Stomach (tissue), 9 donors: ENCODE results near the gene IFIH1. TPM values are rescaled to one million over a fixed set of nuclear protein-coding genes. Genes with fewer than 3 reads are reported as not detected.

Source experiments
- DNase-seq, 2 donors: peaks; one replicate each; pipeline versions ENCODE4 v3.0.0 to v3.0.0-alpha.2; 2013 to 2019
- H3K27ac ChIP-seq, 5 donors: fragments of 200-600 bp in 4 of 5; sonication (generic) in 4 of 5; one replicate each; pipeline ENCODE4 v1.5.1; 2013 to 2019; ENCODE audit warnings: mild to moderate bottlenecking in 1 of 5, moderate library complexity in 1 of 5
- H3K27me3 ChIP-seq, 3 donors: fragments of 200-600 bp; sonication (generic); one replicate each; pipeline ENCODE4 v1.5.1; 2017 to 2019; ENCODE audit warnings: mixed run types in 1 of 3
- H3K36me3 ChIP-seq, 4 donors: fragments of 200-600 bp; sonication (generic); 1 replicate in 3 of 4; 2 replicates in 1 of 4; pipeline ENCODE4 v1.5.1; 2016 to 2019
- H3K4me1 ChIP-seq, 4 donors: fragments of 200-600 bp; sonication (generic); one replicate each; pipeline ENCODE4 v1.5.1; 2016 to 2019
- H3K4me3 ChIP-seq, 4 donors: fragments of 200-600 bp; sonication (generic) in 3 of 4; one replicate each; pipeline ENCODE4 v1.5.1; 2016 to 2019; ENCODE audit warnings: mild to moderate bottlenecking in 1 of 4
- H3K9me3 ChIP-seq, 4 donors: fragments of 200-600 bp; sonication (generic); one replicate each; pipeline ENCODE4 v1.5.1; 2016 to 2019
- EP300 ChIP-seq: sonication (generic); formaldehyde crosslinking; IDR thresholded peaks from one replicate; pipeline ENCODE4 v1.6.1; 2017; ENCODE audit warnings: antibody characterized with exemption
- POLR2A ChIP-seq, 4 donors: fragments of 450-650 bp; IDR thresholded peaks; one replicate each; pipeline ENCODE4 v1.6.1; 2016; ENCODE audit warnings: antibody characterized with exemption in 4 of 4, control low read depth in 2 of 4, mild to moderate bottlenecking in 1 of 4, moderate library complexity in 1 of 4
- POLR2AphosphoS5 ChIP-seq, 3 donors: sonication (generic); formaldehyde crosslinking; IDR thresholded peaks; one replicate each; pipeline ENCODE4 v1.6.1; 2016; ENCODE audit warnings: antibody characterized with exemption in 3 of 3
- WGBS, 5 donors: extraction: QIAGEN DNeasy Blood & Tissue Kit in 3 of 5; methylation state at CpG; one replicate each; pipeline versions ENCODE4 v1.1.5 to v1.1.7; 2013 to 2018; 5-methylcytosine and 5-hydroxymethylcytosine counted together
- intact Hi-C: fragments of 100-400 bp; cut with DNase I; formaldehyde crosslinking; loops from one replicate; pipeline ENCODE4 v1.15.1; 2023; ENCODE audit warnings: low total_unique reads
- polyA plus RNA-seq, 3 donors: library from polyadenylated mRNA; stranded (reverse); fragments of 200-250 nt; gene quantifications; one replicate each; pipeline ENCODE4 v1.2.3, GENCODE V29; 2013
- total RNA-seq, 5 donors: library from RNA; depleted of rRNA; stranded (reverse); fragments of >200 nt; gene quantifications; one replicate each; pipeline versions ENCODE4 v1.1.0 to v1.2.3, GENCODE V29; 2014 to 2016
- TF ChIP-seq, protein P1 (sequence below), 7 experiments: fragments of 450-650 bp in 4 of 7; fragments of 200-600 bp in 3 of 7; sonication (generic) in 3 of 7; IDR thresholded peaks; one replicate each; pipeline ENCODE4 v1.5.1; 2016 to 2019; ENCODE audit warnings: antibody characterized with exemption in 7 of 7, control low read depth in 2 of 7, mild to moderate bottlenecking in 1 of 7
- donor health status: healthy with polysubstance abuse.
- donor health status: Bipolar disorder and iron deficiency.
- donor health status: healthy.

The IFIH1 gene
- total and polyA plus RNA-seq, 8 donors, result 2.6 to 37.5 (median 10.1) TPM

DNA sequence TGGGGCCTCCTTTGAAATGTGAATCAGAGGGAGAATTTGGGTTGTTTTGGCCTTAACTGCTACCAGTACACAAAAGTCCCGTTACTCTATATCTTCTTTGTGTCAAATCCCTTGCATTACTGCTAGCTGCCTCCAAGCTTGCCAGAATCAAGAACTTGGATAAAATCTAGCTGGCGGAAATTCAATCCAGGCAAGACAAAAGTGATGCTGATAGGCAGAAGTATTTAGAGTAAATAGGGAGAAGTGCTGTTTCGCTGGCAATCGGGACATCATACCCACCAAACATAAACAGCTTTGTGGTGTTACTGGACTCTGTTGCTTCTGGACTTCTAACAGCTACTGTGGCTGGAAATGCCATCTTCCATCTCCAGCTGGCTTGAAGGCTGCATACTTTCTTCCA is 2.5 kb downstream of the IFIH1 start:
- 50 to 71% (median 65%) methylated on average over 4 of the region's 4 CpGs for WGBS, 5 donors
- DNase-seq, result no peak
- TF ChIP-seq POLR2A (IDR thresholded peaks at IDR 0.05) (no peak), POLR2AphosphoS5 (IDR thresholded peaks at IDR 0.05) (no peak)
- H3K27me3 ChIP-seq, result no peaks in the 10 kb centered on the region
- peaks cover 15 to 59% (median 42%) of the 10 kb centered on the region in 4 donors for H3K4me1 ChIP-seq
- H3K27ac ChIP-seq, result peak overlapping the region in 1 of 5 donors; percentile 18
- intact Hi-C loops, result no loop called here
- H3K36me3 ChIP-seq, result no peaks in the 10 kb centered on the region
- H3K4me3 ChIP-seq, result peak overlapping the region in 2 of 4 donors; percentile 75 to 78
- H3K9me3 ChIP-seq, result no peaks in the 10 kb centered on the region

DNA sequence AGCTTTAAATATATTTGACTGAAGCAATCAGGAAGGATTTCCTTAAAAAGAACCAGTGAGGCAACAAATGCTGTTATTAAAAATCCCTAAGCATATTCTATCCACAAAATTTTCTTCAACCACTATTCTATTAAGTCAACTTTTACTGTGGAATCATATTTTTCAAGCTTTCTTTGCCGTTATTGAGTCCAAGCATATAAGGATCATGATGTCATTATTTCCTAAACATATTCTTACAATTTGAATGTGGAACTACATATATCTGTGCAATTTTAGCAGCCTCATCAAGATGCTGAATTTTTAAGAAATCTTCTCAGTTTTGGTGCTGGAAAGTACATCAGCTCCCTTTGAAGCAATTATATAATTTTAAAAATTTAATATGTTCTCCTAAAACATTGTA is 5.6 kb downstream of the IFIH1 start:
- H3K4me3 ChIP-seq, result no peak overlapping the region
- no peak overlapping the region for H3K27ac ChIP-seq
- no peaks in the 10 kb centered on the region for H3K27me3 ChIP-seq
- TF ChIP-seq POLR2A (IDR thresholded peaks at IDR 0.05), result no peak
- no peak for TF ChIP-seq POLR2AphosphoS5 (IDR thresholded peaks at IDR 0.05)
- TF ChIP-seq EP300, result no peak
- TF ChIP-seq, protein P1, sequence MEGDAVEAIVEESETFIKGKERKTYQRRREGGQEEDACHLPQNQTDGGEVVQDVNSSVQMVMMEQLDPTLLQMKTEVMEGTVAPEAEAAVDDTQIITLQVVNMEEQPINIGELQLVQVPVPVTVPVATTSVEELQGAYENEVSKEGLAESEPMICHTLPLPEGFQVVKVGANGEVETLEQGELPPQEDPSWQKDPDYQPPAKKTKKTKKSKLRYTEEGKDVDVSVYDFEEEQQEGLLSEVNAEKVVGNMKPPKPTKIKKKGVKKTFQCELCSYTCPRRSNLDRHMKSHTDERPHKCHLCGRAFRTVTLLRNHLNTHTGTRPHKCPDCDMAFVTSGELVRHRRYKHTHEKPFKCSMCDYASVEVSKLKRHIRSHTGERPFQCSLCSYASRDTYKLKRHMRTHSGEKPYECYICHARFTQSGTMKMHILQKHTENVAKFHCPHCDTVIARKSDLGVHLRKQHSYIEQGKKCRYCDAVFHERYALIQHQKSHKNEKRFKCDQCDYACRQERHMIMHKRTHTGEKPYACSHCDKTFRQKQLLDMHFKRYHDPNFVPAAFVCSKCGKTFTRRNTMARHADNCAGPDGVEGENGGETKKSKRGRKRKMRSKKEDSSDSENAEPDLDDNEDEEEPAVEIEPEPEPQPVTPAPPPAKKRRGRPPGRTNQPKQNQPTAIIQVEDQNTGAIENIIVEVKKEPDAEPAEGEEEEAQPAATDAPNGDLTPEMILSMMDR (IDR thresholded peaks at IDR 0.05), result no peak
- no peak for DNase-seq
- no peaks in the 10 kb centered on the region for H3K9me3 ChIP-seq
- intact Hi-C loops, result no loop called here
- peaks cover 0 to 21% (median 14%) of the 10 kb centered on the region in 4 donors for H3K36me3 ChIP-seq
- WGBS, 5 donors, result 85 to 93% (median 86%) methylated on average over 1 of the region's 1 CpG
- peaks cover 15 to 46% (median 27%) of the 10 kb centered on the region in 4 donors for H3K4me1 ChIP-seq

DNA sequence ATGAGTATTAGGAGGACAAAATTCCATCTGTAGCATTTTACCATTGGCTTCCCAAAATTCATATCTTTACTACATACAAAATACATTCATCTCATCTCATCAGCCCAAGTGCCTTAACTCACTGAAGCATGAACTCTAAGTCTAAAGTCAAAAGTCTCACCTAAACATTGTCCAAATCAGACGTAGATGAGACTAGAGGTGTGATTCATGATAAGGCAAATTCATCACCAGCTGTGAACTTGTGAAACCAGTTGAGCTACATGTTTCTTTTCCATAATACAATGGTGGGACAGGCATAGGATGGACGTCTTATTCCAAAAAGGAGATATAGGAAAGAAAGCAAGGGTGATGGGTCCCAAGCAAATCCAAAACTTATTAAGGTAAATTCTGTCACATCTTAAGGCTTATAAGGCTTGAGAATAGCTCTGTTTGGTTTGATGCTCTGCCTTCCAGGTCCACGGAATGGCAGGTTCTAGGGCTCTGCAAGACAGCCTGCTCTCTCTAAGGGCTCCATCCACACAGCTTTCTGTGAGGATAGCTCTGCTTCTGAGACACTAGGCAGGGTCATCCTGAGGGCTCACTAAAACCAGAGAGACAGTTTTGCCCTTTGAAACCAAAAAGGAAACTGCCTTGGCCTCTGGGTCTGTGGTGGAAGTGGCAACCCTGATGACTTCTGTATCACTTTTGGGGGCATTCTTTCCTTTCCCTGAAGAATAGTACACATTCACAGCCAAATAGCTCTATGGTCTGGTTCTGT is 9.6 kb downstream of the IFIH1 start:
- WGBS, 5 donors, result 62 to 81% (median 74%) methylated on average over 3 of the region's 3 CpGs
- Histone ChIP-seq H3K27ac (no peak overlapping the region), H3K27me3 (no peaks in the 10 kb centered on the region), H3K4me1 (peaks cover 0 to 18% (median 5%) of the 10 kb centered on the region in 4 donors), H3K9me3 (no peaks in the 10 kb centered on the region), H3K36me3 (peaks cover 0 to 39% (median 24%) of the 10 kb centered on the region in 4 donors), H3K4me3 (no peak overlapping the region)
- TF ChIP-seq, protein P1 (IDR thresholded peaks at IDR 0.05), result no peak
- TF ChIP-seq POLR2A (IDR thresholded peaks at IDR 0.05) (no peak), EP300 (no peak), POLR2AphosphoS5 (IDR thresholded peaks at IDR 0.05) (no peak)
- no peak for DNase-seq
- intact Hi-C loops, result no loop called here

DNA sequence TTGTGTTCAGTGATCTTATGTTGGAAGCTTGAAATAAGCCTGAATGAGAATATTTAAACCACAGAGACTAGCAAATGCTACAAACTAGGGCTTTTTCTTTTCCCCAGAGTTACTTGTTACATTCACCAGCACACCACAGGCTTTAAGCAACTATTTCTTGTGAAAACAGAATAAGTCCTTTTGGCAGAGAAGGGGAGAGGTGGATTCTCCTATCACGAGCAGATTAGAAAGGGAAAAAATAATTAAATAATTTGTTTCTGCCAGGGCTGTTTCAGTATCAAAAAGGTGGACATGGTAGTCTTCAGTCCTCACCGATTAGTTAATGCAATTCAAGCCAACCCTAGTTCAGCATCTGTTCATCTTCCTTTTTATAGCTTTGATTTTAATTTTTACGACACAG is 12.6 kb downstream of the IFIH1 start:
- Histone ChIP-seq H3K27me3 (no peaks in the 10 kb centered on the region), H3K4me3 (no peak overlapping the region), H3K4me1 (peaks cover 0 to 3% (median 1%) of the 10 kb centered on the region in 4 donors), H3K9me3 (no peaks in the 10 kb centered on the region), H3K27ac (no peak overlapping the region), H3K36me3 (peaks cover 0 to 43% (median 24%) of the 10 kb centered on the region in 4 donors)
- DNase-seq, result no peak
- TF ChIP-seq, protein P1 (IDR thresholded peaks at IDR 0.05), result no peak
- no peak for TF ChIP-seq POLR2AphosphoS5 (IDR thresholded peaks at IDR 0.05)
- TF ChIP-seq EP300, result no peak
- no peak for TF ChIP-seq POLR2A (IDR thresholded peaks at IDR 0.05)
- intact Hi-C loops, result no loop called here
- WGBS, 5 donors, result 72 to 89% (median 77%) methylated on average over 3 of the region's 3 CpGs

DNA sequence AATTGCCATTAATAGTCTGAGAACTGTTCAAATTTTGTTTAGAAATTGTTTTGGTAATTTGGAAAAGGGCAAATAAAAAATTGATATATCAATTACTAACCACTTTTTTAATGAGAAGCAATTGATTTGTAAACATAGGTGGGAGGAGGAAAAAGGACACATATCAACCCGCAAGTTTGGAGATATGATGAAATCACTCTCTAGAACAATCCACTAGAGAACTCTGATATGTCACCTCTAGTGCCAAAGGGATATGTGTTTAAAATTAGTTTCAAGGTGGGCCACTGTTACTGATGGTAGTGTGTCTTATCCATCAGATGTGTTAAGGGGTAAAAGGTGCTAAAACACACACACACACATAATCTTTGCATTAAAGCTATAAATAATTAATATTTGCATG is 16.6 kb downstream of the IFIH1 start:
- Histone ChIP-seq H3K4me1 (peaks cover 0 to 11% (median 4%) of the 10 kb centered on the region in 4 donors), H3K36me3 (peaks cover 0 to 41% (median 17%) of the 10 kb centered on the region in 4 donors), H3K9me3 (no peaks in the 10 kb centered on the region), H3K27ac (no peak overlapping the region), H3K4me3 (no peak overlapping the region), H3K27me3 (no peaks in the 10 kb centered on the region)
- 43 to 80% (median 44%) methylated on average over 1 of the region's 1 CpG for WGBS, 5 donors
- intact Hi-C loops, result no loop called here
- DNase-seq, result no peak
- no peak for TF ChIP-seq EP300
